Activated T-cell treated with anti-CD3 and anti-CD28 coated beads, Interleukin-2, amount 50 U/mL, for 1 hour (primary cell): ENCODE results near the gene UQCC5.

Source experiments
- DNase-seq: peaks from one replicate; pipeline ENCODE4 v3.0.0-alpha.2; 2020

The UQCC5 gene

DNA sequence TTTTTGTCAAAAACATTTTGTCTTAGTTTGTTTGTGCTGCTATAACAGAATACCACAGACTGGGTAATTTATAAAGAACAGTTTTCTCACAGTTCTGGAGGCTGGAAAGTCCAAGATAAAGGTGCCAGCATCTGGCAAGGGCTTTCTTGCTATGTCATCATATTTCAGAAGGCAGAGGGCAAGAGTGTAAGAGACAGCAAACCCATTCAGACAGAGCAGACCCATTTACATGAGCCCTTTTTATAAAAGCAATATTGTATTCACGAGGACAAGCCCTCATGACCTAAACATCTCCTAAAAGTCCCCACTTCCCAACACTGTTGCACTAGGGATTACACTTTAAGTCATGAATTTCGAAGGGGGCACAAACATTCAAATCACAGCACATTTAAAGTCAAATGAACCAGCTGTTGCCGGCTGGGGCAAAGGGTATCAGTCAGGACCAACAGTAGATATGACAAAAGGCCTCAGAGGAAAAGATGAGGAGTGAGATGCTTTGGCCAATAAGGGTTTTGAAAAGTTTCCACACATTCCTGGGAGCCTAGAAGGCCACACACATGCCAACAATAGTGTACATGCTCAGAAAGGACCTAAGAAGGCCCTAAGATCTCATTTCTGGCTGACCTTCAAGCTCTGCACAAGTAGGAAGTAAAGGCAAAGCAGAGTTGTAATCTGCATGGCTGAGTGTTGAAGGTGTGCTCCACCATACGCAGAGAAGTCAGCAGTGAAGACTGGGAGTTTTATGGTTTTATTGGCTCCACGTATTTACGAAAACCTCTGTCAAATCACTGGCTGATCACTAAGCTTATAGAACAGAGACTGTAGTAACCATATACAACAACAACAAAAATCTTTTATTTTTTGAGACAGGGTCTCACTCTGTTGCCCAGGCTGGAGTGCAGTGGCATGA lies 37.9 kb downstream of the UQCC5 start:
- no peak for DNase-seq
